Astrocyte (in vitro differentiated cells and primary cell): ENCODE data around the gene MTHFSD.

Experiments
- CTCF ChIP-seq: IDR thresholded peaks from 2 replicates; pipeline ENCODE4 v1.5.1; 2011; ENCODE audit warnings: low read depth, mild to moderate bottlenecking, inconsistent platforms, low read length, moderate library complexity; ENCODE audit not compliant: insufficient read depth
- EZH2 ChIP-seq: IDR thresholded peaks from 2 replicates; pipeline ENCODE4 v1.6.1; 2012; ENCODE audit warnings: mild to moderate bottlenecking, low read length, inconsistent platforms; ENCODE audit not compliant: insufficient read depth

- TF ChIP-seq CTCF (no peak), EZH2 (no peak)
Observed at GRCh38 chr16:86505899-86506864, 48.9 kb downstream of the MTHFSD start.
